PFSK-1 (cell line): ENCODE results near the gene DIAPH2.

Source experiments
- FOXP2 ChIP-seq: optimal IDR thresholded peaks from 2 replicates; pipeline ENCODE3; 2011; ENCODE audit warnings: borderline replicate concordance, control low read depth, inconsistent platforms; ENCODE audit not compliant: insufficient read depth; ENCODE audit errors: extremely low read length, extremely low read depth
- POLR2AphosphoS5 ChIP-seq: IDR thresholded peaks from 2 replicates; pipeline ENCODE4 v1.6.1; 2012; ENCODE audit warnings: low read depth, mild to moderate bottlenecking, control low read depth, low read length, moderate library complexity
- SIN3A ChIP-seq: IDR thresholded peaks from 2 replicates; pipeline ENCODE4 v1.6.1; 2012; ENCODE audit warnings: mild to moderate bottlenecking, low read length, moderate library complexity, borderline replicate concordance; ENCODE audit not compliant: insufficient read depth
- TAF1 ChIP-seq: IDR thresholded peaks from 2 replicates; pipeline ENCODE4 v1.6.1; 2012; ENCODE audit warnings: low read length, control low read depth, borderline replicate concordance; ENCODE audit not compliant: insufficient read depth
- TF ChIP-seq, protein P1 (sequence below), 2 experiments: IDR thresholded peaks; 2 replicates each; pipeline versions ENCODE4 v1.6.1 to v1.8.0; 2011 to 2012; ENCODE audit warnings: low read depth in 2 of 2, low read length in 2 of 2, control low read depth in 1 of 2, inconsistent platforms in 1 of 2, mild to moderate bottlenecking in 1 of 2, moderate library complexity in 1 of 2; ENCODE audit not compliant: insufficient read depth in 1 of 2

DIAPH2 gene

DNA sequence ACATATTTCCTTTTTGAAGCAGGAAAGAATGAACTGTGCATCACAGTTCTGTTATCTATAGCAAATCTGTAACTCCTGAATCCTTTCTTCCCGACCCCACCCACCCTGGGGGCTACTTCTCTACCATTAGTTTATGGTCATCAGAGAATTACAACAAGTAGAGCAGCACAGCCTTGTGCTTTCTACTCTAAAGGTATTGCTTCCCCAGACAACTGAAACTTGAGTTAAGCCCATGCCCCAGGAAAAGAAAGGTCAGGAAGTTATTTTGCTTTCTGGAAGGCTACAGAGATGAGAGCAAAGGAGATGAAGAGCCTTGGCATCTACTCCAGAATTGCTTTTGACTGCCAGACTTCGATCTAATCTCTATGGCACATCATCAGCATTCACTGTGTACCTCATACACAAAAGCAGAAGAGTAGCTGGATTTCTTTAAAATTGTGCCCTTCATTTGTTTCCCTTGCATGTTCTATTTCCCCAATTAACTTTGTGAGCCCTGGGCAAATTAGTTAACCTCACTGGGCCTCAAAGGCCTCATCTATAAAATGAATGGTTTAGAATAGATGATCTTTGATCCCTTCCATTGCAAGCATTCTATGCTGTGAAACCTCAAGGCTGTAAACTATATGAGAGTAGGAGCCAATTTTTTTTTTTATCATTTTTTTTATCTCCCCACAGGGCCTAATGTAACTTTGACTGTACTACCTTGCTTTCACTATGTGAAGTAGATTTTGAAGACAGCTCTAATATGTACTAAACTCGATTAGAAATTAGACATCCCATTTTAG, 794.7 kb downstream of the DIAPH2 start:
- TF ChIP-seq SIN3A (no peak), FOXP2 (no peak), POLR2AphosphoS5 (no peak), TAF1 (no peak)
- TF ChIP-seq, protein P1, sequence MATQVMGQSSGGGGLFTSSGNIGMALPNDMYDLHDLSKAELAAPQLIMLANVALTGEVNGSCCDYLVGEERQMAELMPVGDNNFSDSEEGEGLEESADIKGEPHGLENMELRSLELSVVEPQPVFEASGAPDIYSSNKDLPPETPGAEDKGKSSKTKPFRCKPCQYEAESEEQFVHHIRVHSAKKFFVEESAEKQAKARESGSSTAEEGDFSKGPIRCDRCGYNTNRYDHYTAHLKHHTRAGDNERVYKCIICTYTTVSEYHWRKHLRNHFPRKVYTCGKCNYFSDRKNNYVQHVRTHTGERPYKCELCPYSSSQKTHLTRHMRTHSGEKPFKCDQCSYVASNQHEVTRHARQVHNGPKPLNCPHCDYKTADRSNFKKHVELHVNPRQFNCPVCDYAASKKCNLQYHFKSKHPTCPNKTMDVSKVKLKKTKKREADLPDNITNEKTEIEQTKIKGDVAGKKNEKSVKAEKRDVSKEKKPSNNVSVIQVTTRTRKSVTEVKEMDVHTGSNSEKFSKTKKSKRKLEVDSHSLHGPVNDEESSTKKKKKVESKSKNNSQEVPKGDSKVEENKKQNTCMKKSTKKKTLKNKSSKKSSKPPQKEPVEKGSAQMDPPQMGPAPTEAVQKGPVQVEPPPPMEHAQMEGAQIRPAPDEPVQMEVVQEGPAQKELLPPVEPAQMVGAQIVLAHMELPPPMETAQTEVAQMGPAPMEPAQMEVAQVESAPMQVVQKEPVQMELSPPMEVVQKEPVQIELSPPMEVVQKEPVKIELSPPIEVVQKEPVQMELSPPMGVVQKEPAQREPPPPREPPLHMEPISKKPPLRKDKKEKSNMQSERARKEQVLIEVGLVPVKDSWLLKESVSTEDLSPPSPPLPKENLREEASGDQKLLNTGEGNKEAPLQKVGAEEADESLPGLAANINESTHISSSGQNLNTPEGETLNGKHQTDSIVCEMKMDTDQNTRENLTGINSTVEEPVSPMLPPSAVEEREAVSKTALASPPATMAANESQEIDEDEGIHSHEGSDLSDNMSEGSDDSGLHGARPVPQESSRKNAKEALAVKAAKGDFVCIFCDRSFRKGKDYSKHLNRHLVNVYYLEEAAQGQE (IDR thresholded peaks at IDR 0.05; ENCODE audit: insufficient read depth in 1 of 2, low read depth in 2 of 2, low read length in 2 of 2) = no peak

- no peak for TF ChIP-seq POLR2AphosphoS5
- TF ChIP-seq TAF1 = no peak
- TF ChIP-seq FOXP2 = no peak
Measured at GRCh38 chrX:97481228-97481627, 796.6 kb downstream of the DIAPH2 start.

GRCh38 chrX:97482666-97483300, 798.1 kb downstream of the DIAPH2 start:
- no peak for TF ChIP-seq TAF1

DNA sequence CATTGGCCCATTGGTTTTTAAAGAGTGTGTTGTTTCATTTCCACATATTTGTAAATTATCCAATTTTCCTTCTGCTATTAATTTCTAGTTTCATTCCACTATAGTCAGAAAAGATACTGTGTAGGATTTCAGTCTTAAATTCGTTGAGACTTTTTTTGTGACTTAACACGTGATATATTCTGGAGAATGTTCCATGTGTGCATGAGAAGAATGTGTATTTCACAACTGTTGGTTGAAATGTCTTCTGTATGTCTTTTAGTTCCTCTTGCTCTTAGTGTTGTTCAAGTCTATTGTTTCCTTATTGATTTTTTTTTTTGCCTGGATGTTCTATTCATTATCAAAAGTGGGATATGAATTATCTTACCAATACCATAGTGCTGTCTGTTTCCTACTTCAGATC, 806.0 kb downstream of the DIAPH2 start:
- no peak for TF ChIP-seq TAF1
- TF ChIP-seq, protein P1 (IDR thresholded peaks at IDR 0.05; ENCODE audit: insufficient read depth in 1 of 2, low read depth in 2 of 2, low read length in 2 of 2) = no peak
- no peak for TF ChIP-seq POLR2AphosphoS5
- no peak for TF ChIP-seq FOXP2
- TF ChIP-seq SIN3A = no peak

- TF ChIP-seq, protein P1 (IDR thresholded peaks at IDR 0.05; ENCODE audit: insufficient read depth in 1 of 2, low read depth in 2 of 2, low read length in 2 of 2) = no peak
- TF ChIP-seq POLR2AphosphoS5 = no peak
- no peak for TF ChIP-seq FOXP2
- TF ChIP-seq SIN3A = no peak
- TF ChIP-seq TAF1 = no peak
Measured at GRCh38 chrX:97494756-97495372, 810.2 kb downstream of the DIAPH2 start.

GRCh38 chrX:97498093-97498492, 813.5 kb downstream of the DIAPH2 start:
- no peak for TF ChIP-seq TAF1
- no peak for TF ChIP-seq POLR2AphosphoS5
- TF ChIP-seq, protein P1 (IDR thresholded peaks at IDR 0.05; ENCODE audit: insufficient read depth in 1 of 2, low read depth in 2 of 2, low read length in 2 of 2) = no peak
- no peak for TF ChIP-seq SIN3A
- TF ChIP-seq FOXP2 = no peak
